HuH-7 (cell line): ENCODE measurements around the gene RNFT2.

ENCODE experiments used
- DNase-seq: peaks from one replicate; pipeline ENCODE4 v3.0.0; 2011; ENCODE audit warnings: low spot score

The RNFT2 gene

DNA sequence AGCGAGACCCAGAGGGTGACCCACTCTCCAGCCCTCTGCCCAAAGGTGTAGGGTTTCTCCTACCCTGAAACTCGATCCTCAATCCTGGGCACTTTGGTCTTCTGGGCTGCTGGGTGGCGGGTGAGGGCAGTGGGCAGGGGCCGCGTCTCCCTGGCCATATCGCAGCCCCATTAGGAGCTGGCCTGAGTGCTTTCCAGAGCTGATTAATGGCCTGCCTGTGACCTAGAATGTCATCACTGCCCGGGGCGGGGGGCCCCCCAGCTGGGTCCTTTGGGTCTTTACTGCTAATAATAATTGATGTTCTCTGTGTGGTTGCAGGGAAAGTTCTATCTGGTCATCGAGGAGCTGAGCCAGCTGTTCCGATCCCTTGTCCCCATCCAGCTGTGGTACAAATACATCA lies 95.4 kb downstream of the RNFT2 start:
- DNase-seq: no peak

- DNase-seq: no peak
Measured at GRCh38 chr12:116835484-116835883, 97.4 kb downstream of the RNFT2 start.

DNA sequence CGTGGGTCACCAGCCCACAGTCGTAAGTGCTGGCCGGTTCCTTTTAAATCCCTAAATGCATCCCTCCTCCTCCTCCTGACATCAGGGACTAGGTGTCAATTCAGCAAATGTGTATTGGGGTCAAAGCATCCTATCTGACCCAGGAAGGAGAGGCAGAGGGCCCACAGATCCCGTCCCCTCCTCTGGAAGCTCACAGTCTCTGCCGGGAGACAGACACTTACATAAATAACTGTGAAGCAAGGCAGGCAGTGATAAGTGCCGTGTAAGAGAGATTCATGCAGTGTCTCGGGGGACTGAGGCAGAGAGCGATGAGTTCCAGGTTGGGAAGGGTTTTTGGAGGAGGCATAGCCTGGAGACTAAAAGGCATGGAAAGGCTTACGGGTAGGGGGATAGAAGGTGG lies 99.0 kb downstream of the RNFT2 start:
- no peak for DNase-seq

- DNase-seq: no peak
Measured at GRCh38 chr12:116838365-116838764, 100.2 kb downstream of the RNFT2 start.

DNA sequence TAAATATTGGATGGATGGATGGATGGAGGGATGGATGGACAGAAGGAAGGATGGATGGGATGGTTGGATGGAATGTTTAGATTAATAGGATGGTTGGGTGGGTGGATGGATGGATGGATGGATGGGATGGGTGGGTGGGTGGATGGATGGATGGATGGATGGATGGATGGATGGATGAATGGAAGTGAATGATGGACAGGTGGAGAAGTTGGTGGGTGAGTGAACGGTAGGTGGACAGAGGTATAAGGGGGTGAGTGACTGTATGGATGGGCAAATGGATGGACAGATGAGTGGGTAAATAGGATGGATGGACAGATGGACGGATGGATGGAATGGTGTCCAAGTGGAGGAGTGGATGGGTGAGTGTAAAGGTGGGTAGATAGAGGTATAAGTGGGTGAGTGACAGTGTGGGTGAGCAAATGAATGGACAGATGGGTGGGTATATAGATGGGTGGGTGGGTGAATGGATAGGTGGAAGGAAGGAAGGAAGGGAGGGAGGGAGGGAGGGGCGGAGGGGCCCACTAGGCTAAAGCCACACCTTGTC lies 101.2 kb downstream of the RNFT2 start:
- no peak for DNase-seq

- DNase-seq: no peak
Measured at GRCh38 chr12:116843085-116843484, 105.0 kb downstream of the RNFT2 start.

DNA sequence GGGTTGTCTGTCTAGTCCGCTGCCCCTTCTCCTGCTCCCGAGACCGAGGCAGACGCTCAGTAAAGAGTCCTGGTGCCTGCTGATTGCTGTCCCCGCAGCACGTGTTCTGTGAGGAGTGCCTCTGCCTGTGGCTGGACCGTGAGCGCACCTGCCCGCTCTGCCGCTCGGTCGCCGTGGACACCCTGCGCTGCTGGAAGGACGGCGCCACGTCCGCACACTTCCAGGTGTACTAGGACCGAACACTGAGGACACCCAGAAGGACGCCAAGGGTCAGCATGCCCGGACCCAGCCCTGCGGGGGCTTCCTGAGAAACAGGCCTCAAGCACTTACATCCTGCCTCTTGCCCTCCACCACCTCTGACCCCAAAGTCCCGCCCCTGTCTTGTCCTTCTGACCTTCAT lies 111.1 kb downstream of the RNFT2 start:
- DNase-seq: no peak

GRCh38 chr12:116852303-116852702 lies 114.2 kb downstream of the RNFT2 start:
- DNase-seq: no peak

- DNase-seq: no peak
Measured at GRCh38 chr12:116853507-116853906, 115.4 kb downstream of the RNFT2 start.

GRCh38 chr12:116855744-116856470 lies 117.8 kb downstream of the RNFT2 start:
- DNase-seq: no peak

DNA sequence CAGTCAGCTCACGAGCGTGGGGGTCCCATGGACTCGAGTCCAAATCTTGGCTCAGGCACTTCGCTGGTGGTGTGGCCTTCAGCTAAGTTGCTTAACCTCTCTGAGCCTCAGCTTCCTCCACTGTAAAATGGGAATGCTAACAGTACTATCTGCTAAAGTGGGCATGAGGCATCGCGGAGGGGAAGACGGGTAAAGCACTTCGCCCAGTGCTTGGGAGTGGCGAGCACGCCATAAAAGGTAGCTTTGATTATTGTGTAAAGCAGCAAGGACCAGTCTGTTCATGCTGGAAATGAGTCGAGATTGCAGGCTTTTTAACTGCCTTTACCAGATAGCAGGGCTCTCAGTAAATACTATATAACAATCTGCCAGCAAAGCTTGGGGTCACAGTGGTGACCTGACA lies 118.6 kb downstream of the RNFT2 start:
- DNase-seq: no peak

DNA sequence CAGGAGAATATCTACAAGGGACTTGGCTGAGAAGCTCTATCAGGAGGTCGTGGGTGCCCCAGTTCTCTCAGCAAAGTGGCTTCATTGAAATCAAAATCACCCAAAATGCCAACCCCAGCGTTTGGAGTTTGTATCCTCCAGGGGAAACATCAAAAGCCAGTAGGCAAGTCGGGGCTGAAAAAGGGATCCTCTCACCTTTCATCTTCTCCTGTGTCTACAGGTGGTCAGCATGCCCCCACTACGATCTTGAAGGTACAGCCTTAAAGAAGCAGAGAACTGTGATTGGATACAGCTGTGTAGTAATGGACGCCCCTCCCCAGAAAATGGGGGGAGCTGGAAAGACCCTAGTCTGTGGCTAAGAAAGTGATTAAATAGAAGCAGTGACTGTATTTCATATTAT lies 121.0 kb downstream of the RNFT2 start:
- no peak for DNase-seq

DNA sequence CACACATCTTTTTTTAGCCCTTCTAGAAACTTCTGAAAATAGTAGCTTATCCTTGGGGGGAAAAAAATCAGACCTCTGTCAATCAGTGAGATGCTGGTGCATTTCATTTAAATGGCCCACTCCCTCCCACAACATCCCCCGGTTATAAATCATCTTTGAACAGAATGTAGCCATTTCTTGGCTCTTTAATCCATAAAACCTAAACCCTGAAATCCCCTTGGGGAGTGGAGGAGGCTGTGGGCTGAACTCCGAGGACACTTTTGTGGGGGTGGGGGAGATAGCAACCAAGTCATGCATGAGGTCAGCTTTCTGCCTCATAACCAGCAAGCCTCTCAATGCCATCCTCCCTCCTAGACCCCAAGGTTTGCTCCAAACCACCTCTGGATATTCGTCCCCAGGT lies 122.1 kb downstream of the RNFT2 start:
- no peak for DNase-seq

GRCh38 chr12:116861320-116861719 lies 123.2 kb downstream of the RNFT2 start:
- no peak for DNase-seq

- DNase-seq: no peak
Measured at GRCh38 chr12:116862167-116862566, 124.1 kb downstream of the RNFT2 start.

- peak; percentile 44 for DNase-seq
Measured at GRCh38 chr12:116863275-116863767, 125.2 kb downstream of the RNFT2 start.

GRCh38 chr12:116864371-116865160 lies 126.5 kb downstream of the RNFT2 start:
- DNase-seq: no peak

DNA sequence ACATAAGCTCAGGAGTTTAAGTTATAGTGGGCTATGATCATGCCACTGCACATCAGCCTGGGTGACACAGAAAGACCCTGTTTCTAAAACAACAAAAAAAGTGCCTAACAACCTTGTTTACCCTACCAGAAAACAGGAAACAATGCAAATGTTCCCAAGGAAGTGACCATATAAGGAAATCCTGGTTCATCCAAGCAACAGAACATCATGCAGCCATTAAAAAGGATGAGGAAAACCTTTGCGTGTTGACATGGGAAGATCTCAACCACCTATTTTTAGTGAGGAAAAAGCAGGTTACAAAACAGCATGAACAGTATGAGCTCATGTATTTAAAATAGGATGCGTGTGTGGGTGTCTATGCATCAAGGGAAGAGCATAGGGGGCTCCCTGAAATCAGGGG lies 129.4 kb downstream of the RNFT2 start:
- no peak for DNase-seq

DNA sequence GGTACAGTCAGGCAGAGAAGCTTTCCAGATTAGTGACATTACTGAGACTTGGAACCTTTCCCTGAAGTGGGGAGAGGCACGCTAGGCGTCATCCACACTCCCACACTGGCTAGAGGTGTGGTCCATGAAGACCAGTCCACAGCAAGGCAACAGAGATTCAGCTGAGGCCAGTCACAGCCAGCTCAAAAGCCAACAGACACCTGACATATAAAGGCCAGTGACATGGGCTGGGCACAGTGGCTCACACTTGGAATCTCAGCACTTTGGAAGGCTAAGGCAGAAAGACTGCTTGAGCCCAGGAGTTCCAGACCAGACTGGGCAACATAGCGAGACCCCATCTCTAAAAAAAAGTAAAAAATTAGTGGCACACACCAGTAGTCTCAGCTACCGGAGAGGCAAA lies 132.2 kb downstream of the RNFT2 start:
- no peak for DNase-seq

GRCh38 chr12:116874324-116874995 lies 136.3 kb downstream of the RNFT2 start:
- DNase-seq: no peak

GRCh38 chr12:116876151-116876869 lies 138.2 kb downstream of the RNFT2 start:
- no peak for DNase-seq
